Astrocyte (in vitro differentiated cells and primary cell): Measurements from ENCODE around the gene GPR68.

ENCODE experiments used
- EZH2 ChIP-seq: IDR thresholded peaks from 2 replicates; pipeline ENCODE4 v1.6.1; 2012; ENCODE audit warnings: mild to moderate bottlenecking, low read length, inconsistent platforms; ENCODE audit not compliant: insufficient read depth
- TF ChIP-seq, protein P1 (sequence below): IDR thresholded peaks from 2 replicates; pipeline ENCODE4 v1.5.1; 2011; ENCODE audit warnings: low read depth, mild to moderate bottlenecking, inconsistent platforms, low read length, moderate library complexity; ENCODE audit not compliant: insufficient read depth

DNA sequence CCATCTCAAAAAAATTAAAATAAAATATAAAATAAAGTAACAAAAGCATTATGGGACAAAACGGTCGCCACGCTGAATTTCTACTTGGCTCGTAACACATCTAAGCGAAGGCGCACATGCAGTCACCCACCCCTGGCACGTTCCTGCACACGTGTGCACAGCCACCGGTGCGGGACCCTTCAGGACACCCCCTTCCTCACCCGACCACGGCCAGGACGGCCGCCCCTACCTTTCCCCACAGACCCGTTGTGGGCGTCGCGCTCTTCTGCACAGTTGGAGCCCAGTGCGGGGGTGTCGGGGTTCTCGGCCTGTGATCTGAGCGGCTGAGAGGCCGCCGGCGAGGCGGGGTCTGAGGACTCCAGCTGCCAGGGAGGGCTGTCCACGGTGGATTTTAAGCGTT lies 44.4 kb upstream of the GPR68 start:
- TF ChIP-seq, protein P1, sequence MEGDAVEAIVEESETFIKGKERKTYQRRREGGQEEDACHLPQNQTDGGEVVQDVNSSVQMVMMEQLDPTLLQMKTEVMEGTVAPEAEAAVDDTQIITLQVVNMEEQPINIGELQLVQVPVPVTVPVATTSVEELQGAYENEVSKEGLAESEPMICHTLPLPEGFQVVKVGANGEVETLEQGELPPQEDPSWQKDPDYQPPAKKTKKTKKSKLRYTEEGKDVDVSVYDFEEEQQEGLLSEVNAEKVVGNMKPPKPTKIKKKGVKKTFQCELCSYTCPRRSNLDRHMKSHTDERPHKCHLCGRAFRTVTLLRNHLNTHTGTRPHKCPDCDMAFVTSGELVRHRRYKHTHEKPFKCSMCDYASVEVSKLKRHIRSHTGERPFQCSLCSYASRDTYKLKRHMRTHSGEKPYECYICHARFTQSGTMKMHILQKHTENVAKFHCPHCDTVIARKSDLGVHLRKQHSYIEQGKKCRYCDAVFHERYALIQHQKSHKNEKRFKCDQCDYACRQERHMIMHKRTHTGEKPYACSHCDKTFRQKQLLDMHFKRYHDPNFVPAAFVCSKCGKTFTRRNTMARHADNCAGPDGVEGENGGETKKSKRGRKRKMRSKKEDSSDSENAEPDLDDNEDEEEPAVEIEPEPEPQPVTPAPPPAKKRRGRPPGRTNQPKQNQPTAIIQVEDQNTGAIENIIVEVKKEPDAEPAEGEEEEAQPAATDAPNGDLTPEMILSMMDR: no peak
- no peak for TF ChIP-seq EZH2
